HG03097 (cell line): Measurements from ENCODE around the gene SPEM3.

Experiments
- ATAC-seq: cut with Tn5 transposase; IDR thresholded peaks from one replicate; pipeline ENCODE4 v1.9.1; 2021; ENCODE audit not compliant: unreplicated experiment, low FRiP score

Gene SPEM3

GRCh38 chr17:7403727-7403976 lies 25.0 kb upstream of the SPEM3 start:
- no peak for ATAC-seq

DNA sequence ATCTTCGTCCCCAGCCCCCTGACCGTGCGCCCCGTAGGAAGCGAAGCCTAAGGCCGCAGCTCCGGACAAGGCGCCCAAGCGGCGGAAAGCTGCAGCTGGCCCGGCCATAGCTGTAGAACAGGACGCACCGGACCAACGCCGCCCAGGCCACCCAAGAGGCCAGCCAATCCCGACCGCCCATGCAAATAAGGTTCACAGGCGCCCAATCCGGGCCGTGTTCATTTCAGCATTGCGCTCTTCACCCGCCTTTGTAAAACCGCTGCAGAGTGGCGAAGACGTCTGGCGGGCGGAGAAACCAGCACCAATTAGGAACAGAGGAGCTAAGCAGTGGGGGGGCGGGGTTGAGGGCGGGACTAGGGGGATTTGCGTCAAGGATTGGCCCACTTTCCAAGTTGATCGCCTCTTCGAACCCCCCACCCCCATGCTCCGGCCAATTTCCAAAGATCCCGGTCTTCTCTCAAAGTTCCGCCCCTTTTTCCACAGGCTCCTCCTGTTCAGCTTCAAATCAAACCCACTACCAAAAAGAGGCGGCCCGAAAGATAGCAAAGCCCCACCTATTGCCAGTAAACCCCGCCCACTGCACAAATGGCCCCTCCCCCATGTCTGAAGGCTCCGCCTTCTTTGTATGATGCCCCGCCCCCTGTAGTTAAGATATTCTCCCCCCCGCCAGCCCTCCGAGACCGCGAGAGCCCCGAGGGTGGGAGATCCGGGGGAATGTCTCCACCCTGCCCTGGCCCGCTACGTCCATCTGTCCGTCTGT lies 24.5 kb upstream of the SPEM3 start, which contains the start of gene TMEM256:
Gene TMEM256 (minus strand): TSS at position 121 of the 760 bp plus-strand sequence. CDS start 13 bp downstream, at position 108.
- ATAC-seq: peak; percentile 87

DNA sequence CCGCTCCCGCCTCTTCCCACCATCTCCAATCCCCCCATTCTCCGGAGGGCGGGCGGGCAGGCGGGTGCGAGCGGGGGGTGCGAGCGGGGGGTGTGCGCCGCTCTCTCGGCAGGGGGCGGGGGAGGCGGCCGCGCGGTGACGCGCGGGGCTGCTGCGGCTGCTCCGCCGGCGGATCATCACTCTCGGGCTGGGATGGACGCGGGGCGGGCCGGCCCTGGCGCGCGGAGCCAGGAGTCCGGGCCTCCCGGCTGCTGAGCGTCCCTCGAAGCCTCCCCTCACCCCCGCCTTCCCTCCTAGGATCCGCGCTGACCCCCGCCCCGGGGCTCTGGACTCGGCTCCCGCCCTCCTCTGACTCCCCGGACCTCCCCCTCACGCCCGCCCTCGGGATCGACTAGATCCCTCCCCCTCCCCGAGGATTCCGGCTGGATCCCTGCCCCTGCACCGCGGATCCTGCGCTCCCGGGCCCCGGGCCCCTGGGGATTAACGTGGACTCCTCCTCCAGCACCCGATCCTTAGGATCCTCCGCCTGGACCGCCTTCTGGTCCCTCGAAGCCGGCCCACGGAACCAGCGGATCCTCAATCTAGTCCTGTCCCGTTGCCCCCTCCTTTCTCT lies 23.8 kb upstream of the SPEM3 start:
- peak; percentile 2 for ATAC-seq

DNA sequence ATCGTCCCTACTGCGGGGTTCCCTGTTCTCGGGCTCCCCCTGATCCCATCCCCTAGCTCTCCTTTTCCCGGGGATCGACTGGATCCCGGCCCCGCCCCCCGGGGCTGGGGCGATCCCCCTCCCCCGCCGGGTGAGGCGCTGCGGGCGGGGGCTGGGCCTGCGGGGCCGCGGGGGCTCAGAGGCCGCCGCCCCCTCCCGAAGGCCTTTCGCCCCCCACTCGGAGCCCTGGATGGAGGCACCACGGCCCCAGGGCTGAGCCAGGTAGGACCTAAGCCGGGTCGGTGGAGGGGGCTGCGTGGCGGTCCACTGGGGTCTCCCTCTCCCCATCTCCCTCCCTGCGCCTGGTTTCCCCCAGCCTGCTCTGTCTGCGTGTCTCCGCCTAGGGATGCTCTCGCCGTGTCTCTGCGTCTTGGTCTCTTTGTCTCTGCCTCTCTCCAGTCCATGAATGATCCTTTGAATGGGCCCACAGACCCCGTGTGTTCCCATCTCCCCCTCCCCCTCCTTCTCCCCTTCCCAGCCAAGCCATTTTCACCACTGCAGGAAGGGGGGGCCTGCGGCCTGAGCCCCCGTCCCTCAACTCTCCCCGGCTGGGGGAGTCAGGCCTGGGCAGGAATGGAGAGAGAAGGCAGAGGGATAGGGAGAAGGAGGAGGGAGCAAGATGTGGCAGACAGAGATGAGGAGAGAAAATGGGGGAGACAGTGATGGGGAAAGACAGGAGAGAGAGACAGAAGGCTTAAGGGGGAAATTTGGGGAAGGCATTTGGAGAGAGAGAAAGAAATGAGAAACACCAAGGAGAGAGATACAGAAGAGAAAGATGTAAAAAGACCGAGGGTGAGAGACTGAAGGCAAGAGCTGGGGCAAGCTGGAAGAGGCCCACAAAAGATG lies 23.1 kb upstream of the SPEM3 start:
- ATAC-seq: no peak

GRCh38 chr17:7406235-7406825 lies 22.3 kb upstream of the SPEM3 start:
- no peak for ATAC-seq

- ATAC-seq: no peak
Observed at GRCh38 chr17:7407082-7407481, 21.6 kb upstream of the SPEM3 start.

DNA sequence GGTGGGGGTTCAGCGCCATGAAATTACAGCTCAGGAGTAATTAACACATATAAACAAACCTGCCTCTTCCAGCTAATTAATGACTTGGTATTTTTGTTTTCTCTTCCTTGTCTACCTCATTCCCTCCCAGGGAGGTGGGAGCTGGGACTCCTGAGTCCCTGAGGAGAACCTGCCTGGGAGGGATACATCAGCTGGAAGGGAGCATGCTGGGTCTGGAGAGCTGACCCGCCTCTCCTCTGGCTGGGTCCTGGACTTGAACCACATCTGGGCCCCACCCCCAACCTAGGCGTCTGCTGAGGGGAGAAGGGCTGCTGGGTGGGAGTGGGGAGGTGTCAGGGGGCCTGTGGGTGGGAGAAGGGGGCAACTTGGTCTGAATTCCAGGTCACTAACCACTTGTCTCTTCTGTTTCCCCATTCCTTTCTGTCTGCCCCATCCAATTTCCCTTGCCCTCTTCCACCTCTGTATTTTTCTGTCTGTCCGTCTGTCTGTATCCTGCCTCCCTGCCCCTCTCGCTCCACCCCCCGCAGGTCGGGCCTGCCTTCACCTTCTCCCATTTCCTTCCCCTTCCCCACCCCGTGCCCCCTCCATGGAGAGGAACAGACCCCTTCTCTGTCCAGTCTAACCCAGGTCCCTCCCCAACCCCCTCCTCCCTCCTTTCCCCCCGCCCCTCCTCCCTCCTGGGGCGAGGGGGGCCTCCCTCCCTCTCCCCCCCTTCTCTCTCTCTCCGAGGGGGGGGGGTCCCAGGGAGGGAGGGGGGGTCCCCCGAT lies 21.0 kb upstream of the SPEM3 start, which contains the start of gene NLGN2:
Gene NLGN2 (plus strand): TSS at position 361 of the 767 bp plus-strand sequence. CDS start 411 bp downstream, outside the sequence.
- no peak for ATAC-seq

GRCh38 chr17:7408252-7408727 lies 20.4 kb upstream of the SPEM3 start:
- no peak for ATAC-seq

- no peak for ATAC-seq
Observed at GRCh38 chr17:7408863-7409262, 19.8 kb upstream of the SPEM3 start.

DNA sequence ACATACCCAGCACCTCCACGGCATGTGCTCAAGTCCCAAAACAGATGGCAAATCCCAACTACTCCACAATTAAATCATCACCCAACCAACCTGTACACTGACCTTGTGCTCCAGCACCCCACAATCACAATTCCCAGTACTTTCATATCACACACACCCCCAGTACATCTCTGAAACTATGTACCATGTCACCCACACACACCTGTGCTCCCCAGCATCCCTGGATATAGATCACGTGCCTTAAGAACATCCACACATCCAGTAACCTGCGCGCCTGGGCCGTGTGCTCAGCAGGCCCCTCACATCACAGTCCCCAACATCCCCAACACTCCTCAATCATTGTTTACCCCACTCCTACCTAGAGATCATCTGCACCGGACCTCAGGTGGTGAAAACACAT lies 18.9 kb upstream of the SPEM3 start:
- ATAC-seq: no peak

GRCh38 chr17:7410634-7411426 lies 17.8 kb upstream of the SPEM3 start:
- ATAC-seq: no peak

DNA sequence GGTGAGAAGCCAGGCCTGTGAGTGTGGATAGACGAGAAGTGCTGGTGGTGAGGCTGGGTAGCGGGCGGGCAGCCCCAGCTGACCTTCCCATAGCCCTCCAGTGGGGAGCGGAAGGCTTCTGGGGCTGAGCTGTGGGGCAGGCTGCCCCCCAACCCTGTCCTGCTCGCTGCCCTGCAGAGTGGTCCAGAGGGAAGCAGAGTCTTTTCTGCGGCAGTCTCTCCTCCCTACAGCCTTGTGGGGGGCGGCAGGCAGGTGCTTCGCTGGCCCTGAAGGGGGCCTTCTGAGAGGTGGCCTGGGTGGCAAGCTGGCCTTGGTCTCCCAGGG lies 17.3 kb upstream of the SPEM3 start:
- no peak for ATAC-seq

DNA sequence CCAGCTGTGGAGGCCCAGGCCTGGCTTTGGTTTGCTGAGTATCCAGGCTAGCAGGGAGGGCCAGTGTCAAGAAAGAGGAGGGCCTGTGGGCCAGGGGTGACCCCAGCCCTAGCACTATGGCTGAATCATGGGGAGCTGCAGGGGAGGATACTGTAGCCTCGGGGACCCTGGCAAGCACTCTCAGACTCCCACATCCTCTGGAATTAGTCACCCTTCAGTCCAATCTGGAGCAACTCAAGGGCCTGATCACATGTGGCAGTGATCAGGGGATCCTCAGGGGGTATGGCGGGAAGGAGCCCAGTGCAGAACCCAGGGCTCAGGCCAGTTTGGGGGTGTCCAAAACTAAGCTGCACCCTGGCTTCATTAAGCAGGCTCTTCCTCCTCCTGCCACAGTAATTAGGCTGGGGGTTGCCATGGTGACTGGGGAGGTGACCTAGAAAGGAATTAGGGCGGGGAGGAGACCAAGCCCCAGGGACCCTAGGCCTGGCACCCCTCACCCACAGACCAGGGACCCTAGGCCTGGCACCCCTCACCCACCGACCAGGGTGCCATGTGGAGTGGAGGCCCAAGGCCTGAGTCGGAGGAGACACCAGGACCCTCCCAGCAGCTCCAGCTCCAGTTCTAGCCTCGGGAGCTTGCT lies 15.2 kb upstream of the SPEM3 start:
- no peak for ATAC-seq

- ATAC-seq: no peak
Observed at GRCh38 chr17:7414837-7415236, 13.8 kb upstream of the SPEM3 start.

GRCh38 chr17:7415784-7416183 lies 12.9 kb upstream of the SPEM3 start:
- no peak for ATAC-seq

- ATAC-seq: no peak
Observed at GRCh38 chr17:7416323-7416722, 12.3 kb upstream of the SPEM3 start.

GRCh38 chr17:7417056-7417655 lies 11.5 kb upstream of the SPEM3 start:
- ATAC-seq: no peak

GRCh38 chr17:7418472-7419152 lies 10.0 kb upstream of the SPEM3 start:
- ATAC-seq: no peak
